GM11168 (cell line): ENCODE results near the gene CTCFL.

ENCODE experiments used
- in situ Hi-C: fragments of 300-500 bp; cut with MboI; formaldehyde crosslinking; loops from one replicate; pipeline ENCODE4 v1.12.0; 2022; ENCODE audit warnings: low sequenced_read_pairs; ENCODE audit not compliant: unreplicated experiment

CTCFL gene

DNA sequence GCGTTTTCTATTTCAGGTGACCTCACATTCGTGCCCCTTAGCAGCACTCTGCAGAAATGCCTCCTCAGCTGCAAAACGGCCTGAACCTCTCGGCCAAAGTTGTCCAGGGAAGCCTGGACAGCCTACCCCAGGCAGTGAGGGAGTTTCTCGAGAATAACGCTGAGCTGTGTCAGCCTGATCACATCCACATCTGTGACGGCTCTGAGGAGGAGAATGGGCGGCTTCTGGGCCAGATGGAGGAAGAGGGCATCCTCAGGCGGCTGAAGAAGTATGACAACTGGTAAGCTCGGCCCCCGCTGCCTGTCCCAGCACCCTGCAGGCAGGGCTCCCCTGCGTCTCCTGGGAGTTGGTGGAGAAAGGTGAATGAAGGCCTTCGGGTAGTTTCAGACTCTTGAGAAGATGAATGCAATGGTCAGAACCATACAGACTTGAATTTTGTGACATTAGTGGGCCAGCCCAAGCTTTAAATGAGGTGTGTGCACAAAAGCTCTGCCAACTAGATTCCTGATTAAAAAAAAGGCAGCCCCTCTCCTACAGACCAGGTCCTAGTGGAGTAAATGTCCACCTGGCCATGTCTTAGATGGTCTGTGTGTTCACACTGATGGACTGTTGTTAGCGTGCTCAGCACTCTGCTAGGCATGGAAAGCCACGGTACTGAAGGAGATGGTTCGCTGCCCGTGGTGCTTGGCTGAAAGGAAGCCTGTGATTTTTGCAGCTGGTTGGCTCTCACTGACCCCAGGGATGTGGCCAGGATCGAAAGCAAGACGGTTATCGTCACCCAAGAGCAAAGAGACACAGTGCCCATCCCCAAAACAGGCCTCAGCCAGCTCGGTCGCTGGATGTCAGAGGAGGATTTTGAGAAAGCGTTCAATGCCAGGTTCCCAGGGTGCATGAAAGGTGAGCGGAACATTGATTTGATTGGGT is 36.7 kb upstream of the CTCFL start:
- in situ Hi-C loops = no loop called here

- in situ Hi-C loops = no loop called here
Measured at GRCh38 chr20:57560554-57561355, 35.8 kb upstream of the CTCFL start, which contains the start of gene PCK1. Gene PCK1, plus strand, starts transcription at chr20:57561110. Its CDS starts 302 bp downstream, at chr20:57561412.

DNA sequence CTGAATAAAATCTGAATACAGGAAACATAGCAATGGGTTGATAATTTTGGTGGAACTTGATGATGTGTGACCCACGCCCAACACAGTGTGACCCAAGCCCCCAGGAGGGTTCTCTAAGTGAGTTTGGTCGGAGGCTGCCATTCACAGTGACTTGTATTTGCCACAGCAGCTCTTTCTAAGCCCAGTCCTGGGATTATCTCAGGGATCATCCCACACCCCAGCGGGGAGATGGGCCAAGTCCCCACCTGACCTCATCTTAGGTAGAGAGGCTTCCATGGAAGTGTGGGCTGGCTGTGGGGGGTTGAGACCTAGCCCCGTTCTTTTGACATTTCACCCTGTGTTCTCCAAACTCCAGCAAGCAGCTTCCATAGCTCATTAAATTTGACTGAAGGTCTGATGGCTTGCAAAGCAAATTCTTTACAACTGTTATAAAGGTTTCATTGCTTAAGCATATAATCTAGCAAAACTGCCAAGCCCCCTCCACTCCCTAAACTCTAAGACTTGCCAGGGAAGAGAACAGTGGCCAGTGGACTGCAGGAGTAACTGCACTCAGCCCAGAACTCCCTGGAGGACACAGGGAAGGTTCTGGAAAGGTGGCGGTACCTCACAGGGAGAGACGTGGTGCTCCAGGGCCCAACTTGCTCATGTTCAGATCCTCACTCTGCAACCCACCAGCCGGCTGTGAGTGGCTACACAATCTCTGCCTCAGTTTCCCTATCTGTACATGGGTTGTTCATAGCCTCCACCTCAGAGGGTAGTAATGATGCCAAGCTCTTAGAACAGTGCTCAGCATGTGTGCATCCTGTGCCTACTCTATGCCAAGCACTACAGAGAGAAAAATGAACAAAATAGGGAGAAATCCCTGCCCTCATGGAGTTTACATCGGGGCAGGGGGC is 35.0 kb upstream of the CTCFL start:
- in situ Hi-C loops = no loop called here

GRCh38 chr20:57559289-57559634 is 34.3 kb upstream of the CTCFL start:
- in situ Hi-C loops = no loop called here

- in situ Hi-C loops = no loop called here
Measured at GRCh38 chr20:57558614-57559288, 33.8 kb upstream of the CTCFL start.

DNA sequence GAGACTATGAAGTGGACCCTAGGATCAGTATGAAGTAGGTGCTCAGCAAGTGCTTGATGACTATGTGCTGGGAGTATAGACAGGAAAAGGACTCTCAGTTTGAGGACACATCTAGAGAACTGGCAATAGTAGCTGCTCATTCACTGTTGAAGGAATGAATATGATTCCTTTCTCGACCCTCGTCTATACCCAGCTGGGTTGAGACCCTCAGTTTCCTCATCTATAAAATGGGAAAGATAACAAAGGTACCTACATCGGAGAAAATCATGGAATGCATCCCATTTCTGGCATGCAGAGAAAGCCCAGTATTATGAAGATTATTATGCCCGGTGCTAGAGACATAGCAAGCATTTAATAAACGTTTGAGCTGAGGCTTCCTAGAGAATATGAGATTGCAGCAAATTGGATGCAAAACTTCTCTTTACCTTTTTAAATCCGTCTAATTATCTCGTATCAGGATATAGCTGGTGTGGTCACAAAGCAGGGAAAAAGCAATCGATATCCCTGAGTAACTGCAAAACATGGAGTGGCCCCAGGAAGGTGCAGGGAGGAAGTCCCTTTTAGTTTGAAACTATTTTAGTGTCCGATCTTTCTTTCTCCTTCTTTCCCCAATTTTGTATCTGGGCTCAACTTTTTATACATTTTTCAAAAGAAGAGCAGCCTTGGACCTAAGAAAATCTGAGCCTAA is 33.1 kb upstream of the CTCFL start:
- in situ Hi-C loops = no loop called here

DNA sequence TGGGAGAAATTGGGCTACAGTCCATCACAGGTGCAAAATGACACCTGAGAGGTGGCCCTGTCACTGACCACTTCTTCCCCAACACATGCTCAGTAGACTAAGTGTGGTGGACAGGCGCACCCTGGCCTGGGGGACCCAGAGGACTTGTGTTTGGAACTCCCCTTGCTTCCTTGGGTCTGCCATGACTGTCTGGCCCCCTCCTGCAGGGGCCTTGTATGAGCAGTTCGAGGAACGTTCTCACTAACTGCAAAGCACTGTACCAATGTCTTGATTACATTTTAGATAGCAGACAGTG is 32.0 kb upstream of the CTCFL start:
- in situ Hi-C loops = no loop called here

GRCh38 chr20:57555457-57556184 is 30.7 kb upstream of the CTCFL start:
- in situ Hi-C loops = no loop called here

GRCh38 chr20:57553376-57554018 is 28.6 kb upstream of the CTCFL start:
- in situ Hi-C loops = no loop called here

DNA sequence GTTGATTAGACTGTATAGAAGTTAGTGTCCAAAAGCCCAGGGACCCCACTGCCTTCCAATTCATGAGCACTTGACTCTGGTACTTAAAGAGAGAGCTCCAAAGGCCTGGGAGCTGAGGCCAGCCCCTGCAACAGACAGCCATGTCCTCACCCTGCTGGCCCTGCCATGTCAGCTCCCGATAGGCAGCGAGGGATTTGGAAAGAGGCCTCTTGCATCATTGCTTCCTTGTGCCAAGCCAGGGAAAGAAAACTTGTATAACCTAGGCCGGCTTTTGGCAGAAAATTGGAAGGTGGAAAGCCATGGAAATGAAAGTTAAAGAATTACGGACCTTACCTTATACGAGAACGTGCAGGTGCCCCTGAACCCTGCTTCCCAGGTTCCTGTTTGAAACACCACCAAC is 27.5 kb upstream of the CTCFL start:
- in situ Hi-C loops = no loop called here

GRCh38 chr20:57548177-57549058 is 23.5 kb upstream of the CTCFL start:
- in situ Hi-C loops = no loop called here

- in situ Hi-C loops = no loop called here
Measured at GRCh38 chr20:57546956-57547649, 22.2 kb upstream of the CTCFL start.

DNA sequence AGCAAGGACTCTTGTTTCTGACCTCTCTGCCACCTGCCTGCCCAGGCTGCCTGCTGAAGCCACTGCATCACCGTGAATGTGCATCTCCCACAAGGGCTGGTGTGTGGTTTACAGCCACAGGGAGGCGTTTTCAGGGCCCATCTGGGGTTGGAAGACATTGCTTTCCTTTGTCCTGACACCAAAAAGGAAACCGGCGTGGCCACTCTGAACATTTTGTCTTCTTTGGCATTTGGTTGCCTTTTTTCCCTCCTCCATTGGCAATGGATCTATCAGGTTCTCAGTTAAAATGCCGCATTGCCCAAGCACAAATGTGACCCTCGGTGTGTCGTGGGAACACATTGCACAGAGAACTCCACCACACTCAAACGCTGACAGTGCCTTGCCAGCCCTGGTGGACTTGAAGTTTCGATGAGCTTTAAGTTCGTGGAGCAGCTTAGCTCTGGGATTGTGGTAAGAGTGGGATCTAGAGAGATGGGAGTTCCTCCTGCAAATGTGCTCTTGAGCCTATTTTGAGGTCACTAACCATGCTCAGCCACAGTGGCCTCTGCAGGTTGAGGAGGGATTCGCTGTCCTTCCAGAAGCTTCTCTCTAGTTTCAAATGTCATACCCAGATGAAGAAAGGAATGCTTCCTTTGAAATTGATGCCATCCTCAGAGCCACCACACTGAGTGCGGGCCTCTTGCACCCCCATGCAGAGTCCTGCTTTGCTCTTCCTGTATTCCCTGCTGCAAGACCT is 21.2 kb upstream of the CTCFL start:
- in situ Hi-C loops = no loop called here

DNA sequence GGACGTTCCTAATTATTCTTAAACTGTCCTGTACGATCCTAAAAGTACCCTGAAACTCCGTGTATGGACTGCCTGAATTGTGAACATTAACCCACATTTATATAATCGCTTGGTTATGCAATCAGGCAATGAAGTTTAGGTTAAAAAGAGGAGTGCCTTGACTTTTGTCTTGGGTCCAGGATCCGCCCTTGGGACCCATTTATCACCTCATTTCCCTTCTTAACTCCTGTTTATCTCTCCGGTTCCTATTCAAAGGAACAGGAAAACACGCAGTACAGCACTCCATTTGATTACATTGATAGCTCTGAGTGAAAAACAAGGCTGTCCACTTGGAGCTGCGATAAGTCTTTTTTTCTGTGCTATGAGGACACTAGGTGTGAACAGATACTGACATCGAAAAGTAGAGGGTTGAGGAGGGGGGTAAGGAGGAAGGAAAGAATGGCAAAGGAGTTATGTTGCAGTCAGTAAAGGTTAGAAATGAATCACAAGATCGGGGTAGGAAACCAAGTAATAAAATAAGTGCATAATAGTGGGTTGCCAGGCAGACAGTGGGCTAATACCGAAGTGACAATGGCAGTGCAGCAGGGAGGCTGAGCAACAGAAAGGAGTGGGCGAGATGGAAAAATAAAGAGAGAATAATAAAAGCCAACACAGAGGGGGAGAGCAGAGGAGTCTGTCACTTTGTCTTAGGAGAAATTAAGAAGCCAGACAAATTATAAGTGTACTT is 20.1 kb upstream of the CTCFL start:
- in situ Hi-C loops = no loop called here

- in situ Hi-C loops = no loop called here
Measured at GRCh38 chr20:57543754-57544153, 18.8 kb upstream of the CTCFL start.
